Left ventricle myocardium superior (tissue), 1 donor: ENCODE results near the gene AK8. TPM values are rescaled to one million over a fixed set of nuclear protein-coding genes. Genes with fewer than 3 reads are reported as not detected.
A peak's percentile ranks its signal among the peaks of the same experiment; 100 is the strongest.

Source experiments
- ATAC-seq: fragments of 200-7000 bp; cut with Tn5 transposase; one replicate; pipeline ENCODE4 v1.9.1; 2020; ENCODE audit warnings: mild to moderate bottlenecking, moderate library complexity
- DNase-seq: peaks from one replicate; pipeline ENCODE4 v3.0.0-alpha.2; 2020
- intact Hi-C: fragments of 100-400 bp; cut with micrococcal nuclease; formaldehyde crosslinking; loops from one replicate; pipeline ENCODE4 v1.11.0; 2022
- long read RNA-seq: library from polyadenylated mRNA; unstranded; transcript quantifications from one replicate; pipeline ENCODE4 v2.0.0, GENCODE V29; 2021
- total RNA-seq: library from RNA; stranded (reverse); fragmentation: NEBNext Ultra II Directional; extraction: Animal tissue kit (Norgen Biotek cat#: 25700); gene quantifications from one replicate; pipeline ENCODE4 v1.2.1, GENCODE V29; 2021
- donor health status: DM: no; HTN: yes; CAD: no; lungs with severe emphysema.

Gene AK8
- total RNA-seq, result 0.42 TPM
- long read RNA-seq, result 0 reads

DNA sequence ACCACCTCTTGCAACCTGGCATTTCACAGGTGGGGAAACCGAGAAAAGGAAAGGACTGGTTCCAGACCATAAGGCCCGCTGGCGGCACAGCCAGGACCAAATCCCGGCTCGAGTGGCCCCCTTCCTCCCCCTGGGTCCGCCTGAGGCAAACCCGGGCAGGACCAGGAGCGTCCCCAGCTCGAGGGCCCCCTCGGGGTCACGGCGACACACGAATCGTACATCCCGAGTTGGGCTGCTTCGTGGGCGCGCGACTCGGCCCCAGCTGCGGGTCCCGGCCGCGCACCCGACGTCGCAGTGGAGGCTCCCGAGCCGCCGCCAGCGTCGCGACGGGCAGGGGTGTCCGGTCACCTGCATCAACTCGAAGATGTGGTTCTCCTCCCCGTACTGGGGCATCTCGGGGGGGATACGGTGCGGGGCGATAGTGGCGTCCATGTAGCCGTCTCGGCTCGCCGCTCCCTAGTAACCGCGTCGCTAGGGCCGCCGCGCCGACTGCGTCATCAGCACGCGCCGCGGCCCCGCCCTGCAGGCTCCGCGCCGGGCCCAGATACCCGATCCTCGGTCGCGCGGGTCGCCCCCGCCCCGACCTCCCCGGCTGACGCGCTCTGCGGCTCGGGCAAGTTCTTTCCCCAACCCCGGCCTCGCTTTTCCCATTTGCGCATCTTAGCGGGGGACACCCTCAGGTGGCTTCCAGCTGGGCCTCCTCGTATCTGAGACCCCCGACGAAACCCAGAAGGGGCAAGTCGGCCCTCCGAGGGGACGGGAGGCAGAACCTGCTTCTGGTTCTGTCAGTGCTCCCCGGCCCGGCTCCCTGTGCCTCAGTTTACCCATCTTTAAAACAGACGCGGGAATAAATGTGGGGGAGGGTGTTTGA is at the start of gene AK8:
TSS of gene AK8 (minus strand) at position 461 of the 871 bp plus-strand sequence. CDS start at position 432, 29 bp downstream.
- intact Hi-C loops, result no loop called here
- peak; percentile 89 for DNase-seq
- ATAC-seq, result peak; percentile 95

GRCh38 chr9:132927704-132928103 is 49.6 kb upstream of the AK8 start:
- intact Hi-C loops, result no loop called here
- no peak for DNase-seq
- no peak for ATAC-seq

GRCh38 chr9:132923346-132923902 is 45.3 kb upstream of the AK8 start:
- ATAC-seq, result no peak
- no peak for DNase-seq
- intact Hi-C loops, result no loop called here

GRCh38 chr9:132919614-132920268 is 41.7 kb upstream of the AK8 start:
- intact Hi-C loops, result no loop called here
- DNase-seq (no peak), ATAC-seq (peak; percentile 91)

GRCh38 chr9:132914924-132915323 is 36.8 kb upstream of the AK8 start:
- intact Hi-C loops, result no loop called here
- DNase-seq, result no peak
- ATAC-seq, result no peak

DNA sequence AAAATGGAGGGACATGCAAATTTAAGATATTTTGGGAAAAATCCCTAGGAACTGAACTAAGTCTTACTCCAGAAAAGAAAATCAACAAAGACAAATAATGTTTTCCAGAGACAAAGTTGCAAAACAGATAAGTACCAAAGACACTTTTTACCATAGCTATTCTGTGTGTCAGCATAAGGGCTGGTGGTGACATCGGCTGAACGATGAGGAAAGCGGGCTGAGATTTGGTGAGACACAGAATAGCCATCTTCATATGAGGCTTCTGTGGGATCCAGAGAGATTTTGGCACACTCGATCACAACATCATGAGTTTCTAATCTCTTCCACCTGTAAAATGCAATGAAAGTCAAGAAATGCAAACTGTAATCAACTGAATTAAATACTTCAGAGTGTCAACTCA is 34.0 kb upstream of the AK8 start:
- DNase-seq (no peak), ATAC-seq (no peak)
- intact Hi-C loops, result no loop called here

DNA sequence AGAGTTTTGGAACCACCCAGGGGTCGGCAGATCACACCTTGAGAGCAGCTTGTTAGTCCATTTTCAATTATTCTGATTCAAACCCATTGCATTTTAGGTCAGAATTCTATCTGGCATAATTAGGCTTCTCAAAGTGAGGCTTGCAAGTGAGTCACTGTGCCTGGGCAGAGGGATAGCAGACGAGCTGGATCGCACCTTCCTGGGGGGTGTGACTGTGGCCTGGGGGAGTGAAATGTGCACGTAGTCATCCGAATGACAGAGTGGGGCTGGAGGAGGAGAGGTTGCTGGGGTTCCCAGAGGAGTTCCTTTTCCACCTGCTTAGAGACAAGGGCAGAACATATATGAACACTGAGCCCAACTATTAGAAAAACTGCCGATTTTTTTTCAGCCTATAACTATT is 32.3 kb upstream of the AK8 start:
- intact Hi-C loops, result no loop called here
- ATAC-seq, result no peak

GRCh38 chr9:132909311-132909710 is 31.2 kb upstream of the AK8 start:
- intact Hi-C loops, result no loop called here
- ATAC-seq (no peak), DNase-seq (no peak)

More for the DNA sequence above, 32.3 kb upstream of the AK8 start:
- no peak for DNase-seq

DNA sequence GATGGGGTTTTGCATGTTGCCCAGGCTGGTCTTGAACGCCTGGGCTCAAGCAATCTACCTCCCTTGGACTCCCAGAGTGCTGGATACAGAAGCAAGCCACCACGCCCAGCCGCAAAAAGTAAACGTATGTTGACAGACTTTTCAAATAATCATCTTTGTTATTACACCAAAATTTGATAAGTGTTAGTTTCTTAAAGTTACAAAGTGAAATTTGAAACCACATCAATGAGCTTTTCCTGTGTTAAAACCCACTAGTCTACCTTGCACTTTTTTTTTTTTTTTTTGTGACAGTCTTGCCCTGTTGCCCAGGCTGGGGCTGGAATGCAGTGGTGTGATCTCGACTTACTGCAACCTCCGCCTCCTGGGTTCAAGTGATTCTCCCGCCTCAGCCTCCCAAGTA is 30.6 kb upstream of the AK8 start:
- ATAC-seq (no peak), DNase-seq (no peak)
- intact Hi-C loops, result no loop called here

DNA sequence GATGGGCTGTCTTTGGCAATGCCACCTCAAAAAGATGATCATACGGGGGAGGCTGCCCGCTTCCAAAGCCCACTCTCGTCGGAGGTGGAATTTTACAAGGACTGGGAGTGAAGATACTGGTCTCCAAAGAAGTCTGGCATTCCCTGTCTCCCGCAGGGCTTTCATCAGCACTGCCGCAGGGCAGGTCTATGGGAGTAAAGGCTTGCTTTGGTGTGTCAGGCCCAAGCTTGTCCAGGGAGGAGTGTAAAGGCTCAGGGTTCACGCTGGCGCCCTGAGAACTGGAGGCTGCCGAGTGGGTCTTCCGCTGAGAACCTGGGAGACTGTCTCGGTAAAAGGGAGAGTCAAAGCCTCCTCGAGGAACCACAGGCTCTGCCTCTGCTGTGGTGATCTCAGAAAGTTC is 27.6 kb upstream of the AK8 start:
- DNase-seq (no peak), ATAC-seq (no peak)
- intact Hi-C loops, result no loop called here

GRCh38 chr9:132903574-132904492 is 25.7 kb upstream of the AK8 start:
- no peak for ATAC-seq
- intact Hi-C loops, result no loop called here
- DNase-seq, result no peak

- DNase-seq, result peak; percentile 53
- intact Hi-C loops, result no loop called here
- ATAC-seq, result peak; percentile 63
Measured at GRCh38 chr9:132901858-132902831, 24.1 kb upstream of the AK8 start.

DNA sequence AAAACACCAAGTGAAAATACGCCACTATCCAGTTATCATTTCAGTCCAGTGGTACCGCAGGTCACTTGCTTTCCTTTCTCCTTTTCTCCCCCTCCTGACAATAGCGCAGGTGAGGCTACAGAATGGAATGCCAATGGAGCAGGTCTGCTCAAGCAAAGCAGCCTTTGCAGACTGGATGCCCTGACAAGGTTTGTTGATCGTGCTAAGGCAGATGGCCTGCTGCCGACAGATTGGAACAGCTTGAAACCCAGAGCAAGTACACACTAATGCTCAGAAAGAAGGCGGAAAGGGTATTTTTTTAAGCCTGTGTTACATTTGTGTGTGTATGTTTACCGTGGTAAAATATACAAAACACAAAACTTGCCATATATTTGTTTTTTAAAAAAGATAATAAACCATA is 20.0 kb upstream of the AK8 start:
- no peak for ATAC-seq
- no peak for DNase-seq
- intact Hi-C loops, result no loop called here

DNA sequence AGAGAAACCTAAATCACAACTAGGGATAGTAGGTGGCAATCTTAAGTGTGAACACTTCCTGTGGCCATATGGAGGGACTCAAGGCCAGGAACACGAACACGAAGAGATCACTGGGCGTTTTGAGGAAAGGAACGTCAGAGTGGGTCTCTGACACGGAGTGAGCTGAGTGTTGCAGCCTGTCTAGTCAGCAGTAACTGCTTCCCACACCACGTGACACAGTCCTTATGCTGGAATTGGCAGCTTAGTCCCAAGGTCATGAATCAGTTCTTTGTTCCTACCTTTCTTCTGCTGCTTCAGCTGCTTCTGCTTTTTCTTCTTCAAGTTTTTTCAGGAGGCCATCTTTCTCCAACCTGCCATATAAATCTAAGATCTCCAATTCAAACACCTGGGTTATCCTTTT is 18.8 kb upstream of the AK8 start:
- ATAC-seq (peak; percentile 78), DNase-seq (no peak)
- intact Hi-C loops, result no loop called here

DNA sequence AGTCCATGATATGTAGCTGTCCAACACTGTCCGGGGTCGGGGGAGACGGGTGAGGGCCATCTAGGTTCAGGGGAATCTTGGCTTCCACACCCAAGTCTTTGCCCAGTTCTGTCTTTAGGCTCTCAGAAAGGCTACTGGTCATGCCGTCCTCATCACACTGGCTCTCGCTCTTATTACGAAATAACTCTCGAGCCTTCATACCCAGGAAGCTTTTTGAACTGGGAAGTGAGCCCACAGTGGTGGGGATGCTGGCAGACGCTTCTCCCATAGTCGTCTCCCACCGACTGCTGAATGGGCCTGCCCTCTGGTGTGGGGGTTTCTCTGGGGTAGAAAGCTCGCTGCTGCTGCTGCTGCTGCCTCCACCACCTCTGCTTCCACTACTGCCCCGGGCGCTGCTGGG is 18.2 kb upstream of the AK8 start:
- ATAC-seq (no peak), DNase-seq (no peak)
- intact Hi-C loops, result no loop called here

GRCh38 chr9:132894862-132895835 is 17.1 kb upstream of the AK8 start:
- DNase-seq (no peak), ATAC-seq (no peak)
- intact Hi-C loops, result no loop called here

- intact Hi-C loops, result no loop called here
- ATAC-seq (no peak), DNase-seq (no peak)
Measured at GRCh38 chr9:132894346-132894745, 16.3 kb upstream of the AK8 start.
